ENCODE data around the gene SSUH2. TPM values are rescaled to one million over a fixed set of nuclear protein-coding genes. Genes with fewer than 3 reads are reported as not detected.

Gene SSUH2
- total and polyA plus RNA-seq, 4 donors: 0.07 to 3.4 (median 0.34) TPM

GRCh38 chr3:8574670-8575322 lies 69.8 kb downstream of the SSUH2 start:
- WGBS, 2 donors: 78 to 90% methylated on average over 5 of the region's 5 CpGs
- Histone ChIP-seq H3K4me1 (ENCODE audit: control insufficient read depth in 5 of 5, insufficient read depth in 5 of 5, low read length in 5 of 5) (peaks cover 0 to 15% (median 4%) of the 10 kb centered on the region in 5 donors), H3K9ac (ENCODE audit: insufficient read depth in 1 of 2, low read length in 2 of 2) (no peak overlapping the region), H3K27me3 (ENCODE audit: control insufficient read depth in 3 of 3, insufficient read depth in 3 of 3, low read length in 2 of 3) (no peaks in the 10 kb centered on the region), H3K36me3 (ENCODE audit: control insufficient read depth in 4 of 4, insufficient read depth in 4 of 4, low read length in 4 of 4) (peaks cover 8 to 14% (median 10%) of the 10 kb centered on the region in 4 donors), H3K4me3 (no peak overlapping the region), H3K27ac (ENCODE audit: low read depth in 1 of 2, low read length in 1 of 2) (no peak overlapping the region), H3K9me3 (ENCODE audit: control insufficient read depth in 4 of 4, insufficient read depth in 3 of 4, low read length in 3 of 4) (no peaks in the 10 kb centered on the region)
- TF ChIP-seq, protein P1, sequence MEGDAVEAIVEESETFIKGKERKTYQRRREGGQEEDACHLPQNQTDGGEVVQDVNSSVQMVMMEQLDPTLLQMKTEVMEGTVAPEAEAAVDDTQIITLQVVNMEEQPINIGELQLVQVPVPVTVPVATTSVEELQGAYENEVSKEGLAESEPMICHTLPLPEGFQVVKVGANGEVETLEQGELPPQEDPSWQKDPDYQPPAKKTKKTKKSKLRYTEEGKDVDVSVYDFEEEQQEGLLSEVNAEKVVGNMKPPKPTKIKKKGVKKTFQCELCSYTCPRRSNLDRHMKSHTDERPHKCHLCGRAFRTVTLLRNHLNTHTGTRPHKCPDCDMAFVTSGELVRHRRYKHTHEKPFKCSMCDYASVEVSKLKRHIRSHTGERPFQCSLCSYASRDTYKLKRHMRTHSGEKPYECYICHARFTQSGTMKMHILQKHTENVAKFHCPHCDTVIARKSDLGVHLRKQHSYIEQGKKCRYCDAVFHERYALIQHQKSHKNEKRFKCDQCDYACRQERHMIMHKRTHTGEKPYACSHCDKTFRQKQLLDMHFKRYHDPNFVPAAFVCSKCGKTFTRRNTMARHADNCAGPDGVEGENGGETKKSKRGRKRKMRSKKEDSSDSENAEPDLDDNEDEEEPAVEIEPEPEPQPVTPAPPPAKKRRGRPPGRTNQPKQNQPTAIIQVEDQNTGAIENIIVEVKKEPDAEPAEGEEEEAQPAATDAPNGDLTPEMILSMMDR (IDR thresholded peaks at IDR 0.05; ENCODE audit: control extremely low read depth, extremely low read depth): no peak
- DNase-seq: peak in 1 of 3 donors; percentile 17
- ATAC-seq (ENCODE audit: insufficient read depth, low FRiP score): no peak

GRCh38 chr3:8574040-8574669 lies 70.4 kb downstream of the SSUH2 start:
- WGBS, 2 donors: 75 to 77% methylated on average over 2 of the region's 2 CpGs
- TF ChIP-seq, protein P1 (IDR thresholded peaks at IDR 0.05; ENCODE audit: control extremely low read depth, extremely low read depth): no peak
- no peak overlapping the region for H3K4me3 ChIP-seq
- H3K9ac ChIP-seq (ENCODE audit: insufficient read depth in 1 of 2, low read length in 2 of 2): no peak overlapping the region
- peaks cover 10 to 19% (median 13%) of the 10 kb centered on the region in 4 donors for H3K36me3 ChIP-seq (ENCODE audit: control insufficient read depth in 4 of 4, insufficient read depth in 4 of 4, low read length in 4 of 4)
- ATAC-seq (ENCODE audit: insufficient read depth, low FRiP score) (no peak), DNase-seq (no peak)
- no peaks in the 10 kb centered on the region for H3K27me3 ChIP-seq (ENCODE audit: control insufficient read depth in 3 of 3, insufficient read depth in 3 of 3, low read length in 2 of 3)
- H3K4me1 ChIP-seq (ENCODE audit: control insufficient read depth in 5 of 5, insufficient read depth in 5 of 5, low read length in 5 of 5): peaks cover 0 to 15% (median 4%) of the 10 kb centered on the region in 5 donors
- H3K27ac ChIP-seq (ENCODE audit: low read depth in 1 of 2, low read length in 1 of 2): peak overlapping the region in 1 of 2 donors; percentile 65
- no peaks in the 10 kb centered on the region for H3K9me3 ChIP-seq (ENCODE audit: control insufficient read depth in 4 of 4, insufficient read depth in 3 of 4, low read length in 3 of 4)

- no peak for ATAC-seq (ENCODE audit: insufficient read depth, low FRiP score)
- H3K27me3 ChIP-seq (ENCODE audit: control insufficient read depth in 3 of 3, insufficient read depth in 3 of 3, low read length in 2 of 3): no peaks in the 10 kb centered on the region
- H3K9me3 ChIP-seq (ENCODE audit: control insufficient read depth in 4 of 4, insufficient read depth in 3 of 4, low read length in 3 of 4): no peaks in the 10 kb centered on the region
- no peak overlapping the region for H3K9ac ChIP-seq (ENCODE audit: insufficient read depth in 1 of 2, low read length in 2 of 2)
- no peak overlapping the region for H3K27ac ChIP-seq (ENCODE audit: low read depth in 1 of 2, low read length in 1 of 2)
- DNase-seq: peak in 2 of 3 donors; percentile 40 to 43
- no peak overlapping the region for H3K4me3 ChIP-seq
- H3K36me3 ChIP-seq (ENCODE audit: control insufficient read depth in 4 of 4, insufficient read depth in 4 of 4, low read length in 4 of 4): peaks cover 10 to 25% (median 18%) of the 10 kb centered on the region in 4 donors
- TF ChIP-seq, protein P1 (IDR thresholded peaks at IDR 0.05; ENCODE audit: control extremely low read depth, extremely low read depth): no peak
- 60 to 77% methylated on average over 4 of the region's 4 CpGs for WGBS, 2 donors
- H3K4me1 ChIP-seq (ENCODE audit: control insufficient read depth in 5 of 5, insufficient read depth in 5 of 5, low read length in 5 of 5): peaks cover 0 to 15% (median 4%) of the 10 kb centered on the region in 5 donors
Measured at GRCh38 chr3:8573342-8573926, 71.2 kb downstream of the SSUH2 start.

Measured in lung (tissue), 12 donors.